HG03039 (cell line): Measurements from ENCODE around the gene A2ML1.
"Not testable (repeated sequence)": the region's sequence is repeated elsewhere in the genome, so short reads cannot be mapped to it uniquely, and the experiment has no call there.

Experiments
- ATAC-seq: cut with Tn5 transposase; IDR thresholded peaks from one replicate; pipeline ENCODE4 v1.9.1; 2021; ENCODE audit warnings: mild to moderate bottlenecking, moderate library complexity; ENCODE audit not compliant: unreplicated experiment

A2ML1 gene

GRCh38 chr12:8816448-8817050 lies 5.9 kb upstream of the A2ML1 start:
- ATAC-seq = no peak

GRCh38 chr12:8817856-8818255 lies 4.6 kb upstream of the A2ML1 start:
- ATAC-seq = no peak

- ATAC-seq = no peak
Observed at GRCh38 chr12:8818526-8818925, 3.9 kb upstream of the A2ML1 start.

- ATAC-seq = no peak
Observed at GRCh38 chr12:8819666-8819980, 2.8 kb upstream of the A2ML1 start.

- not testable (repeated sequence) for ATAC-seq
Observed at GRCh38 chr12:8820676-8821407, 1.6 kb upstream of the A2ML1 start.

- no peak for ATAC-seq
Observed at GRCh38 chr12:8821591-8821990, 830 bp upstream of the A2ML1 start.

- ATAC-seq = no peak
Observed at GRCh38 chr12:8823565-8824300, 1.3 kb downstream of the A2ML1 start.

GRCh38 chr12:8827551-8828256 lies 5.3 kb downstream of the A2ML1 start:
- ATAC-seq = no peak

GRCh38 chr12:8828257-8829124 lies 6.1 kb downstream of the A2ML1 start:
- no peak for ATAC-seq

- no peak for ATAC-seq
Observed at GRCh38 chr12:8829125-8829518, 6.7 kb downstream of the A2ML1 start.

- no peak for ATAC-seq
Observed at GRCh38 chr12:8829621-8830020, 7.2 kb downstream of the A2ML1 start.

- no peak for ATAC-seq
Observed at GRCh38 chr12:8831116-8831515, 8.7 kb downstream of the A2ML1 start.

- no peak for ATAC-seq
Observed at GRCh38 chr12:8832500-8832899, 10.1 kb downstream of the A2ML1 start.

GRCh38 chr12:8834230-8834629 lies 11.8 kb downstream of the A2ML1 start:
- ATAC-seq = no peak

- no peak for ATAC-seq
Observed at GRCh38 chr12:8837291-8837690, 14.9 kb downstream of the A2ML1 start.

- no peak for ATAC-seq
Observed at GRCh38 chr12:8840321-8840720, 17.9 kb downstream of the A2ML1 start.

GRCh38 chr12:8840938-8841633 lies 18.7 kb downstream of the A2ML1 start:
- ATAC-seq = no peak

GRCh38 chr12:8841778-8842177 lies 19.4 kb downstream of the A2ML1 start:
- no peak for ATAC-seq

GRCh38 chr12:8844665-8845064 lies 22.2 kb downstream of the A2ML1 start:
- ATAC-seq = no peak

GRCh38 chr12:8846305-8846704 lies 23.9 kb downstream of the A2ML1 start:
- ATAC-seq = no peak
